C4-2B (cell line): ENCODE results near the gene PDGFRB.

Experiments used
- ZFX ChIP-seq: fragments of 450-650 bp; IDR thresholded peaks from 2 replicates; pipeline ENCODE4 v1.6.1; 2017
- TF ChIP-seq, protein P1 (sequence below): fragments of 450-650 bp; conservative IDR thresholded peaks from 2 replicates; pipeline ENCODE4 v1.5.1; 2017; ENCODE audit warnings: mild to moderate bottlenecking

DNA sequence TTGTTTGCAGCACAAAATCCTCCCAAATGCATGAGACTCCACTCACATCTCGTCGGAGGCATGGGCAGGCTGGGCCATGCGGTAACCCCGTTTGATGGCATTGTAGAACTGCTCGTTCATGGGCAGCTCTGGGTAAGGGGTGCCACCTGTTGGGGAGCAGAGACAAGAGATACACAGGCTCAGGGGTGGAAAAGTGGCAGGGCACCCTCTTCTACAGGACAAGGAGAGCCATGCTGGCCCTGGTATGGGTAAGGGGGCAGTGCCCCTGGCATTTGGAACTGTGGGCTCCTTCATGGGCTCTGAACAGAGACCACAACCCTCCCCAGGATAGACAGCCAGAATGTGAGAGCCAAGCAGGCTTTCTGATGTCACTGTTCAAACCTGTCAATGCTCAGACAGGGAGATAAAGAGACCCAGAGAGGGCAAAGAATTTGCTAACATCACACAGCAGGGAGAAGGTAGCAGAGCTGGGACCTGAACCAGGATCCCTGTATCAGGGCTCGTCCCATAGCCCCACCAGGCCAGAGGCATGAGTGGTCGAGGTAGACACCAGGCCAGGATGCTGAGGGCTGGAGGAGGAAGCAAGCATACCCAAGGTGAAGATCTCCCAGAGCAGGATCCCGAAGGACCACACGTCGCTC, 36.1 kb downstream of the PDGFRB start:
- TF ChIP-seq, protein P1, sequence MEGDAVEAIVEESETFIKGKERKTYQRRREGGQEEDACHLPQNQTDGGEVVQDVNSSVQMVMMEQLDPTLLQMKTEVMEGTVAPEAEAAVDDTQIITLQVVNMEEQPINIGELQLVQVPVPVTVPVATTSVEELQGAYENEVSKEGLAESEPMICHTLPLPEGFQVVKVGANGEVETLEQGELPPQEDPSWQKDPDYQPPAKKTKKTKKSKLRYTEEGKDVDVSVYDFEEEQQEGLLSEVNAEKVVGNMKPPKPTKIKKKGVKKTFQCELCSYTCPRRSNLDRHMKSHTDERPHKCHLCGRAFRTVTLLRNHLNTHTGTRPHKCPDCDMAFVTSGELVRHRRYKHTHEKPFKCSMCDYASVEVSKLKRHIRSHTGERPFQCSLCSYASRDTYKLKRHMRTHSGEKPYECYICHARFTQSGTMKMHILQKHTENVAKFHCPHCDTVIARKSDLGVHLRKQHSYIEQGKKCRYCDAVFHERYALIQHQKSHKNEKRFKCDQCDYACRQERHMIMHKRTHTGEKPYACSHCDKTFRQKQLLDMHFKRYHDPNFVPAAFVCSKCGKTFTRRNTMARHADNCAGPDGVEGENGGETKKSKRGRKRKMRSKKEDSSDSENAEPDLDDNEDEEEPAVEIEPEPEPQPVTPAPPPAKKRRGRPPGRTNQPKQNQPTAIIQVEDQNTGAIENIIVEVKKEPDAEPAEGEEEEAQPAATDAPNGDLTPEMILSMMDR, result no peak
- TF ChIP-seq ZFX, result no peak
